Adrenal gland (tissue), 12 donors: ENCODE measurements around the gene UBAC2. TPM values are rescaled to one million over a fixed set of nuclear protein-coding genes. Genes with fewer than 3 reads are reported as not detected.

Experiments used
- DNase-seq, 7 donors: peaks; one replicate each; pipeline ENCODE4 v3.0.0-alpha.2; 2019 to 2020
- H3K27ac ChIP-seq, 5 donors: fragments of 200-600 bp; sonication (generic) in 4 of 5; 1 replicate in 3 of 5; 2 replicates in 2 of 5; pipeline versions ENCODE4 v1.5.1 to v1.8.0; 2016 to 2020; ENCODE audit warnings: mild to moderate bottlenecking in 1 of 5
- H3K27me3 ChIP-seq: fragments of 200-600 bp; 2 replicates; pipeline ENCODE4 v1.8.0; 2021
- H3K36me3 ChIP-seq, 2 donors: fragments of 200-600 bp; replicated peaks in 1 of 2; 1 replicate in 1 of 2; 2 replicates in 1 of 2; pipeline versions ENCODE4 v1.5.1 to v1.8.0; 2018 to 2022
- H3K4me1 ChIP-seq, 2 donors: fragments of 200-600 bp; replicated peaks in 1 of 2; 1 replicate in 1 of 2; 2 replicates in 1 of 2; pipeline versions ENCODE4 v1.5.1 to v1.8.0; 2018 to 2021
- H3K4me3 ChIP-seq, 4 donors: fragments of 200-600 bp; sonication (generic) in 3 of 4; one replicate each; pipeline ENCODE4 v1.5.1; 2016 to 2018
- H3K9me3 ChIP-seq, 3 donors: fragments of 200-600 bp; sonication (generic) in 1 of 3; replicated peaks in 1 of 3; 1 replicate in 2 of 3; 2 replicates in 1 of 3; pipeline versions ENCODE4 v1.5.1 to v1.8.0; 2016 to 2021
- POLR2A ChIP-seq, 2 donors: fragments of 450-650 bp; IDR thresholded peaks; one replicate each; pipeline ENCODE4 v1.6.1; 2017; ENCODE audit warnings: antibody characterized with exemption in 2 of 2, mild to moderate bottlenecking in 2 of 2, moderate library complexity in 1 of 2
- WGBS, 4 donors: extraction: QIAGEN DNeasy Blood & Tissue Kit in 2 of 4; methylation state at CpG; one replicate each; pipeline versions ENCODE4 v1.1.5 to v1.1.7; 2013 to 2017; 5-methylcytosine and 5-hydroxymethylcytosine counted together
- intact Hi-C, 2 donors: fragments of 100-400 bp; cut with DNase I; formaldehyde crosslinking; loops; one replicate each; pipeline versions ENCODE4 v1.14.1 to v1.15.0; 2022 to 2023
- polyA plus RNA-seq, 3 donors: library from polyadenylated mRNA; stranded (reverse); fragments of 200-250 nt in 2 of 3; fragments of 350-450 nt in 1 of 3; fragmentation: Illumina TruSeq in 1 of 3; extraction: RNeasy Lipid Tissue Mini Kit (QIAGEN cat#74804) in 1 of 3; gene quantifications; one replicate each; pipeline ENCODE4 v1.2.3, GENCODE V29; 2013 to 2014
- total RNA-seq, 9 donors: library from RNA; depleted of rRNA in 4 of 9; stranded (reverse); fragments of >200 nt in 4 of 9; fragments of 120-200 nt in 1 of 9; fragmentation: NEBNext Ultra II Directional in 1 of 9; extraction: Animal tissue kit (Norgen Biotek cat#: 25700) in 1 of 9; gene quantifications; one replicate each; pipeline versions ENCODE4 v1.1.0 to v1.2.4, GENCODE V29; 2013 to 2023
- TF ChIP-seq, protein P1 (sequence below), 6 experiments: fragments of 450-650 bp in 4 of 6; fragments of 200-600 bp in 2 of 6; sonication (generic) in 1 of 6; IDR thresholded peaks; 1 replicate in 5 of 6; 2 replicates in 1 of 6; pipeline versions ENCODE4 v1.5.1 to v1.8.0; 2016 to 2021; ENCODE audit warnings: antibody characterized with exemption in 6 of 6, mild to moderate bottlenecking in 2 of 6, moderate library complexity in 1 of 6
- donor health status: healthy with polysubstance abuse.
- donor health status: Bipolar disorder and iron deficiency.
- donor health status: DM: yes; HTN: yes; CAD: no.
- donor health status: DM: no; HTN: no; CAD: no.
- donor health status: DM: no; HTN: no; CAD: no.
- donor health status: DM: yes; HTN: yes; CAD: no.

Gene UBAC2
- total and polyA plus RNA-seq, 12 donors = 46.3 to 67.8 (median 53.5) TPM

DNA sequence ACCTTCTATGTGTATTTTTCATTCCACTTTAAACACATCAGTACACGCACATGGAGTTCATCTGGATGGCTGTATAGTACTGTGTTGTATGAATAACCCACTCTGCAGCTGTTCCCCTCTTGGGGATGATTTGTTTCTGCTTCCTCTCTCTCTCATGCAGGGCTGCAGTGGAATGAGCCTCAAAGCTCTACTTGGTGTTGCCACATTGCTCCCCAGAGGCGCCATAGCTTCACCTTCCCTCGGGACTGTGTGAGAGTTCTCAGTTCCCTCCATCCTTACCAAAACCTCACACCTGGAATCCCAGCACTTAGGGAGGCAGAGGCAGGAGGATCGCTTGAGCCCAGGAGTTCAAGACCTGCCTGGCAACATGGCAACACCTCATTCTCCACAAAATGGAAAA lies 134.9 kb downstream of the UBAC2 start:
- H3K27me3 ChIP-seq = no peaks in the 10 kb centered on the region
- DNase-seq = no peak
- no peak overlapping the region for H3K27ac ChIP-seq
- 91 to 94% (median 92%) methylated on average over 4 of the region's 4 CpGs for WGBS, 4 donors
- TF ChIP-seq, protein P1, sequence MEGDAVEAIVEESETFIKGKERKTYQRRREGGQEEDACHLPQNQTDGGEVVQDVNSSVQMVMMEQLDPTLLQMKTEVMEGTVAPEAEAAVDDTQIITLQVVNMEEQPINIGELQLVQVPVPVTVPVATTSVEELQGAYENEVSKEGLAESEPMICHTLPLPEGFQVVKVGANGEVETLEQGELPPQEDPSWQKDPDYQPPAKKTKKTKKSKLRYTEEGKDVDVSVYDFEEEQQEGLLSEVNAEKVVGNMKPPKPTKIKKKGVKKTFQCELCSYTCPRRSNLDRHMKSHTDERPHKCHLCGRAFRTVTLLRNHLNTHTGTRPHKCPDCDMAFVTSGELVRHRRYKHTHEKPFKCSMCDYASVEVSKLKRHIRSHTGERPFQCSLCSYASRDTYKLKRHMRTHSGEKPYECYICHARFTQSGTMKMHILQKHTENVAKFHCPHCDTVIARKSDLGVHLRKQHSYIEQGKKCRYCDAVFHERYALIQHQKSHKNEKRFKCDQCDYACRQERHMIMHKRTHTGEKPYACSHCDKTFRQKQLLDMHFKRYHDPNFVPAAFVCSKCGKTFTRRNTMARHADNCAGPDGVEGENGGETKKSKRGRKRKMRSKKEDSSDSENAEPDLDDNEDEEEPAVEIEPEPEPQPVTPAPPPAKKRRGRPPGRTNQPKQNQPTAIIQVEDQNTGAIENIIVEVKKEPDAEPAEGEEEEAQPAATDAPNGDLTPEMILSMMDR (IDR thresholded peaks at IDR 0.05) = no peak
- no peak for TF ChIP-seq POLR2A (IDR thresholded peaks at IDR 0.05)
- H3K4me1 ChIP-seq = peaks cover 4 to 5% of the 10 kb centered on the region in 2 donors
- intact Hi-C loops = no loop called here
- no peak overlapping the region for H3K4me3 ChIP-seq
- no peaks in the 10 kb centered on the region for H3K36me3 ChIP-seq
- no peaks in the 10 kb centered on the region for H3K9me3 ChIP-seq

DNA sequence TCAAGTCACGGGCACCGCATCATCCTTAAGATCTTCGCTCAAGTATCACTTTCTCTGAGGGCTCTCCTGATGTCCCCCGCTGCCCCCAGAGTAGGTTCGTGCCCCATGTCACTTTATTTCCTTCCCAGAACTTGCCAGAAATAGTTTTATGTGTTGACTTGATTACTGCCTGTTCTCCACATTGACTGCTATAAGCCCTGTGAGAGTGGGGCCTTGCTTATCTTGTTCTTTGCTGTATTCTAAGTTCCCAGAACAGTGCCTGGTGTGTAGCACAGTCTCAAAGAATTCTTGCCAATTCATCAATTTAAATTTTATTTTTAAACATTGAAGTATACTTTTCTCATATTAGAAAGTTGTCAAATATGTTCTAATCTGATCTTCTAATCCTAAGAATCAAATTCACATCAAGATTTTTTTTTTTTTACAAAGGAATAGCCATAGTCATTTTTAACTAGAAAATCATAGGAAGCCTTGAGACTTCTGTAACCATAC lies 138.6 kb downstream of the UBAC2 start:
- Histone ChIP-seq H3K27me3 (no peaks in the 10 kb centered on the region), H3K36me3 (peaks cover 0 to 9% of the 10 kb centered on the region in 2 donors), H3K4me3 (no peak overlapping the region), H3K27ac (no peak overlapping the region), H3K9me3 (no peaks in the 10 kb centered on the region), H3K4me1 (peaks cover 4 to 5% of the 10 kb centered on the region in 2 donors)
- intact Hi-C loops = no loop called here
- no peak for DNase-seq
- WGBS, 4 donors = 92 to 97% (median 95%) methylated on average over 5 of the region's 5 CpGs
- TF ChIP-seq, protein P1 (IDR thresholded peaks at IDR 0.05) = no peak
- TF ChIP-seq POLR2A (IDR thresholded peaks at IDR 0.05) = no peak

DNA sequence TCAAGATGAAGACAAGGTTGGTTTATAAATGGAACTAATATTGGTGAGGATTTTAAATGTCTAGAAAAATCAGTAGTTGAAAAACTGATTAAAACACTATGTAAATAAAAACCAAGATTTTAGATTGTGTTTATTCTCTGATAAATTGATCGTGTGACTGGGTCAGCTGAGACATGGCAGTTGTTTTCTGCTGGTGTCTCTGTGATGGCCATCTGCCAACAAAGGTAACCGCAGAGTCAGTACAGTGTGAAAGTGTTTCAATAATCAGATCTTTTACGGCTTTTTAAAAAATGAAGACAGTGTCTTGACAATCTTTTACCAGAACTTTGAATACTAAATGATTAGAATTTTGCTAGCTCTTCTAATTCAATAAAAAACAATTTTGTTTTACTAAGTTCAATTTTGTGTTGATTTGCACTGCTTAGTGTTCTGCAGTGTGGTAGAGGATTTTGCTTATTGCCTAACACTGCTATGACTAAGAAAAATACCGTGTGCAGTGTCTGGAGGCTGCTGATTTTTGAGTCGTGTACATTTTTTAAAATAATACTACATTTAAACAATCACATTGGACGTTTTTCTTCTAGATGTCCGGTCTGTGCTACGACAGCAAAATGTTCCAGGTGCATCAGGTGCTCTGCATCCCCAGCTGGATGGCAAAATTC lies 139.2 kb downstream of the UBAC2 start:
- intact Hi-C loops = no loop called here

DNA sequence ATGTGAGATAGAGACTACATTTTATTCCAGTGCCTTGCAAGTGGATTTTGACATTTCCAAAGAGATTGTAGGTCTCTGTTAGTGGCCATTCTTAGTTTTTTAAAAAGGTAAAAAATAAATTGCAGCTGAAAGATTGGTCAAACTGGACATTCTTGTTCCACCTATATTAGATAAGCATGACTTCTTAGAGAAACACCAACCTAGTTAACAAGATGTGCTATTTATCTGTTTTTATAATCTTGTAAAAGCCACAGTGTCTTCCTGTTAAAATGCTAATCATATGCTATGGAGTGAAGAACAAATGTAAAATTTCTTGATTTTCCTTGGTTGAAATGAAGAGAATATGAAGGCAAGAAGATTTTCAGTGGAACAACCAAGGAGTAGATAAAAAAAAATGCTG lies 140.0 kb downstream of the UBAC2 start:
- no peak for DNase-seq
- H3K4me3 ChIP-seq = no peak overlapping the region
- TF ChIP-seq POLR2A (IDR thresholded peaks at IDR 0.05) = no peak
- TF ChIP-seq, protein P1 (IDR thresholded peaks at IDR 0.05) = no peak
- H3K27ac ChIP-seq = no peak overlapping the region
- intact Hi-C loops = no loop called here
- H3K4me1 ChIP-seq = peaks cover 4 to 5% of the 10 kb centered on the region in 2 donors
- H3K27me3 ChIP-seq = no peaks in the 10 kb centered on the region
- no peaks in the 10 kb centered on the region for H3K9me3 ChIP-seq
- peaks cover 0 to 9% of the 10 kb centered on the region in 2 donors for H3K36me3 ChIP-seq

More for the DNA sequence above, 139.2 kb downstream of the UBAC2 start:
- Histone ChIP-seq H3K27ac (no peak overlapping the region), H3K4me1 (peaks cover 4 to 5% of the 10 kb centered on the region in 2 donors), H3K9me3 (no peaks in the 10 kb centered on the region), H3K27me3 (no peaks in the 10 kb centered on the region), H3K36me3 (peaks cover 0 to 9% of the 10 kb centered on the region in 2 donors), H3K4me3 (no peak overlapping the region)
- WGBS, 4 donors = 67 to 82% (median 78%) methylated on average over 8 of the region's 8 CpGs
- DNase-seq = no peak
- TF ChIP-seq, protein P1 (IDR thresholded peaks at IDR 0.05) = no peak
- no peak for TF ChIP-seq POLR2A (IDR thresholded peaks at IDR 0.05)
